CD4-positive, CD25-positive, alpha-beta regulatory T cell (primary cell): Measurements from ENCODE around the gene ADAM12. TPM values are rescaled to one million over a fixed set of nuclear protein-coding genes. Genes with fewer than 3 reads are reported as not detected.

Experiments
- ATAC-seq, 2 donors: fragments of 150-1000 bp; cut with Tn5 transposase; one replicate each; pipeline ENCODE4 v1.10.0; 2021; ENCODE audit warnings: low read depth in 2 of 2, moderate number of reproducible peaks in 2 of 2, moderate library complexity in 1 of 2
- DNase-seq, 3 donors: peaks; one replicate each; pipeline versions ENCODE4 v3.0.0 to v3.0.0-alpha.2; 2012 to 2022; ENCODE audit warnings: mixed read lengths in 1 of 3
- H3K27ac ChIP-seq: one replicate; pipeline ENCODE4 v1.7.0; 2013; ENCODE audit warnings: mild to moderate bottlenecking, low read length; ENCODE audit not compliant: insufficient read depth, poor library complexity, severe bottlenecking
- H3K27me3 ChIP-seq: one replicate; pipeline ENCODE4 v1.7.0; 2013; ENCODE audit warnings: low read length; ENCODE audit not compliant: control insufficient read depth, insufficient read depth
- H3K36me3 ChIP-seq: one replicate; pipeline ENCODE4 v1.7.0; 2013; ENCODE audit warnings: mild to moderate bottlenecking, low read length, moderate library complexity; ENCODE audit not compliant: control insufficient read depth, insufficient read depth
- H3K4me1 ChIP-seq: 2 replicates; pipeline ENCODE4 v1.7.0; 2013; ENCODE audit warnings: mild to moderate bottlenecking, low read length; ENCODE audit not compliant: insufficient read depth, control insufficient read depth, poor library complexity, severe bottlenecking
- H3K4me3 ChIP-seq: one replicate; pipeline ENCODE4 v1.7.0; 2013; ENCODE audit warnings: low read depth, mild to moderate bottlenecking, low read length, moderate library complexity
- H3K9me3 ChIP-seq, 2 experiments: 1 replicate in 1 of 2; 2 replicates in 1 of 2; pipeline ENCODE4 v1.7.0; 2013; ENCODE audit warnings: low read length in 2 of 2, mild to moderate bottlenecking in 1 of 2, moderate library complexity in 1 of 2; ENCODE audit not compliant: control insufficient read depth in 2 of 2
- H3K27ac Mint-ChIP-seq, 3 donors: one replicate each; pipeline ENCODE4 v1.8.0; 2020 to 2022; ENCODE audit warnings: mild to moderate bottlenecking in 3 of 3, mixed read lengths in 3 of 3, moderate library complexity in 2 of 3
- H3K27me3 Mint-ChIP-seq: one replicate; pipeline ENCODE4 v1.8.0; 2022; ENCODE audit warnings: mild to moderate bottlenecking, mixed read lengths
- H3K36me3 Mint-ChIP-seq: one replicate; pipeline ENCODE4 v1.8.0; 2020; ENCODE audit warnings: mixed read lengths
- H3K4me1 Mint-ChIP-seq, 4 donors: one replicate each; pipeline ENCODE4 v1.8.0; 2020 to 2022; ENCODE audit warnings: mixed read lengths in 4 of 4, mild to moderate bottlenecking in 1 of 4
- H3K4me3 Mint-ChIP-seq, 4 donors: one replicate each; pipeline ENCODE4 v1.8.0; 2020 to 2022; ENCODE audit warnings: mild to moderate bottlenecking in 4 of 4, mixed read lengths in 4 of 4, moderate library complexity in 3 of 4
- H3K9me3 Mint-ChIP-seq, 7 donors: one replicate each; pipeline ENCODE4 v1.8.0; 2020 to 2022; ENCODE audit warnings: mixed read lengths in 7 of 7, mild to moderate bottlenecking in 3 of 7, moderate library complexity in 2 of 7
- polyA plus RNA-seq, 4 donors: library from polyadenylated mRNA; unstranded; fragments of 300-500 nt; fragmentation: Illumina TruSeq; gene quantifications; one replicate each; pipeline ENCODE4 v1.2.3, GENCODE V29; 2021
- total RNA-seq: library from RNA; stranded (reverse); gene quantifications from one replicate; pipeline ENCODE4 v1.2.3, GENCODE V29; 2022

ADAM12 gene
- total and polyA plus RNA-seq, 5 donors from 2014 or later = 1.3 to 3.8 (median 1.9) TPM

DNA sequence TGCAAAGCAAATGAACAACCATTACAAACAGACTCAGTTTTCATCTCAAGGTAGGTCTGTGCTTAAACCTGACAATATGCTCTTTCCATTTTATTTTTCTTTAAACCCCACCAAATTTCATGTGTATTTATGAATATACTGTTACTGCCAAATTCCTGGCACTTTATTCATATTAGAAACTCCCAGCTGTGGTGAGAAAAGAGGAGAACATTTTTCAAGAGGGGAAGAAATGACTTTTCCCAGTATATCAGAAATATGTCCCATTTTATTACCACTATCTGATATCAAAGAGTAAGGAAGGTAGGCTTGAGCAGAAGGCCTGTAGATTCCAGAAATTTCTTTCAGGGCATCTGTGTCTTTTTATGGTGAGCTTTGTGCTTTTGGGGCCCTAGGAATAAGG is 189.6 kb downstream of the ADAM12 start:
- no peaks in the 10 kb centered on the region for H3K36me3 ChIP-seq
- Mint-ChIP-seq H3K4me3 (no peak overlapping the region), H3K27ac (no peak overlapping the region), H3K4me1 (no peaks in the 10 kb centered on the region), H3K36me3 (no peaks in the 10 kb centered on the region), H3K27me3 (peaks cover 16% of the 10 kb centered on the region), H3K9me3 (peaks cover 0 to 1% (median 0%) of the 10 kb centered on the region in 7 donors)
- ATAC-seq = no peak
- no peak overlapping the region for H3K27ac ChIP-seq
- DNase-seq = no peak
- no peak overlapping the region for H3K4me3 ChIP-seq
- no peaks in the 10 kb centered on the region for H3K4me1 ChIP-seq
- H3K27me3 ChIP-seq = no peaks in the 10 kb centered on the region
- H3K9me3 ChIP-seq = no peaks in the 10 kb centered on the region

DNA sequence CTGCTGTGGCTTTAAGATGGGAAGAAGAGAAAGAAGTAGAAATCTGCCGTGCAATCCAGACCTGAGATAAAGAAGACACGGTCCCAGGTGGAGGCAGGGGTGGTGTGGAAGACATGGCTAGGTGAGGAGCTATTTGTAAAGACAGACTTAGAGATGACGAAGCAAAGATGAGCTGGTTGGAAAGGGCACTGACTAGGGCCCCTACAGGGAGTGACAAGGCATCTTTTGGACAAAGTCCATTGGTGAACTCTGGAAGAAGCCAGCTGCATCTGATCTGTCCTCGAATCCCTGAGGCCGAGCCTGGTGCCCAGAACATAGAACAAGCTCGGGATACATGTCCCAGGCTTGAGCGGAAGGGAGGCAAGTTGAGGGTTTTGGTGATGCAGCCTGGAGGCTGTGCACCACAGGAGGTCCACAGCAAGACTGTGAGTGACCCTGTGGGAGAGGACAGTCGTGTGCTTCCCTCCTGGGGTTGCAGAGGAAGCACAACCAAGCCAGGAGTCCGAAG is 191.2 kb downstream of the ADAM12 start:
- Mint-ChIP-seq H3K4me3 (no peak overlapping the region), H3K36me3 (no peaks in the 10 kb centered on the region), H3K27ac (peak overlapping the region in 1 of 3 donors; percentile 30), H3K4me1 (no peaks in the 10 kb centered on the region), H3K9me3 (peaks cover 0 to 1% (median 0%) of the 10 kb centered on the region in 7 donors), H3K27me3 (peaks cover 16% of the 10 kb centered on the region)
- Histone ChIP-seq H3K27me3 (no peaks in the 10 kb centered on the region), H3K4me1 (no peaks in the 10 kb centered on the region), H3K4me3 (no peak overlapping the region), H3K36me3 (no peaks in the 10 kb centered on the region), H3K9me3 (no peaks in the 10 kb centered on the region), H3K27ac (no peak overlapping the region)
- DNase-seq (no peak), ATAC-seq (no peak)

DNA sequence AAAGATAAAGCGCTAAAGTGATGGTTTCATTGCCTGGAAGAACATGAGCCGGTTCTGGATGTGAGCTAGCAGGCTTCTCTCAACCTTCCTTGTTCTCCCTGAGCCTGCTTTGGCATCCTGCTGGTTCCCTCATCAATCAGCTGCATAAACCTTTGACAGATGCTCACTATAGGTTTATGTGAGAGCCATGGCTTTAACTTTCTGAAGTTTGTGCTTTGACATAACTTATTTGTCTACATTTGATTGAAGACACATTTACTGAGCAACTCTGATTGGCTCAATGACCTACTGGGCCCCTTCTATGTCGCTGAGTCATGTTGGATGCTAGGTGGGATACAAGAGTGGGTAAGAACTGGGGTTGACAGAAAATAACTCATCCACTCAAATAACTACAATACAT is 192.0 kb downstream of the ADAM12 start:
- no peak for ATAC-seq
- Histone ChIP-seq H3K36me3 (no peaks in the 10 kb centered on the region), H3K4me3 (no peak overlapping the region), H3K4me1 (no peaks in the 10 kb centered on the region), H3K27me3 (no peaks in the 10 kb centered on the region), H3K27ac (no peak overlapping the region), H3K9me3 (no peaks in the 10 kb centered on the region)
- H3K36me3 Mint-ChIP-seq = no peaks in the 10 kb centered on the region
- H3K9me3 Mint-ChIP-seq = peaks cover 0 to 1% (median 0%) of the 10 kb centered on the region in 7 donors
- peaks cover 17% of the 10 kb centered on the region for H3K27me3 Mint-ChIP-seq
- H3K4me1 Mint-ChIP-seq = no peaks in the 10 kb centered on the region
- no peak overlapping the region for H3K4me3 Mint-ChIP-seq
- H3K27ac Mint-ChIP-seq = no peak overlapping the region
- DNase-seq = no peak

DNA sequence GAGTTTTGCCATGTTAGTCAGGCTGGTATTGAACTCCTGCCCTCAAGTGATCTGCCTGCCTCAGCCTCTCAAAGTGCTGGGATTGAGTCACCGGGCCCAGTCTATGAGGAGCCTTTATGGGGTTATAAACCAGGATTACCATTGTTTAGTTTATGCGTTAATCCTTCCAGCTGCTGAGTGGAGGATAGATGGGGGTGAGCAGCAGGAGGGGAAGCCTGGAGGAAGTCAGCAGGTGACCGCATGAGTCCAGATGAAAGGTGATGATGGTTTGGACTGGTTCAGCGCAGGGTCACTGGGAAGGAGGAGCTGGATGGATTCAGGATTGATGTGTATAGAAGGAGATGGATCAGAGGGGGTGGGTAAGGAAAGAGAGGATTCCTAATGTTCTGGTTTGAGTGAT is 197.1 kb downstream of the ADAM12 start:
- Histone ChIP-seq H3K4me3 (no peak overlapping the region), H3K4me1 (no peaks in the 10 kb centered on the region), H3K36me3 (no peaks in the 10 kb centered on the region), H3K9me3 (no peaks in the 10 kb centered on the region), H3K27me3 (peaks cover 3% of the 10 kb centered on the region), H3K27ac (no peak overlapping the region)
- ATAC-seq (no peak), DNase-seq (no peak)
- Mint-ChIP-seq H3K9me3 (peaks cover 0 to 2% (median 0%) of the 10 kb centered on the region in 7 donors), H3K27me3 (peaks cover 10% of the 10 kb centered on the region), H3K4me1 (no peaks in the 10 kb centered on the region), H3K27ac (no peak overlapping the region), H3K4me3 (no peak overlapping the region), H3K36me3 (no peaks in the 10 kb centered on the region)

DNA sequence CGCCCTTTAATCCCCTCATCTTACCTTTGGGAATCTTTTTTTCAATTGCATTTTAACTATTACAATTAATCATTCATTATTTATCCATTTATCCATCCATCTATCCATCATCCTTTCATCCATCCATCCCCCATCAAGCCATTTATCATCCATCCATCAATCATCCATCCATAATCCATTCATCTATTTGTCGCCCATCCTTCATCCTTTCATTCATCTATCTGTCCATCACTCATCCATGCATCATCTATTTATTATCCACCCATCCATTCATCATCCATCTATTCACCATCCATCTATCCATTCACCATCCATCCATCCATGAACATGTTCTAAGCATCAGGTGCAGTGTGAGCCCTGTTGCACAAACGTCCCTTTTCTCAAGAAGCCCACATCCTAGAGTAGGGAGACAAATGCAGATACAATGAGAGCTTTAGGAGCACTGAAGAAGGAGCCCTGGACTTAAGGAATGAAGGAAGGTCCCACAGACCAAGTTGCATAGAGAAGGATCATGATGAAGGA is 199.5 kb downstream of the ADAM12 start:
- no peak overlapping the region for H3K27ac ChIP-seq
- no peak overlapping the region for H3K4me3 ChIP-seq
- Mint-ChIP-seq H3K36me3 (no peaks in the 10 kb centered on the region), H3K4me3 (no peak overlapping the region), H3K9me3 (peaks cover 0 to 2% (median 0%) of the 10 kb centered on the region in 7 donors), H3K27me3 (peaks cover 10% of the 10 kb centered on the region), H3K4me1 (no peaks in the 10 kb centered on the region), H3K27ac (no peak overlapping the region)
- no peaks in the 10 kb centered on the region for H3K9me3 ChIP-seq
- no peak for ATAC-seq
- DNase-seq = no peak
- H3K4me1 ChIP-seq = no peaks in the 10 kb centered on the region
- peaks cover 3% of the 10 kb centered on the region for H3K27me3 ChIP-seq
- H3K36me3 ChIP-seq = no peaks in the 10 kb centered on the region

DNA sequence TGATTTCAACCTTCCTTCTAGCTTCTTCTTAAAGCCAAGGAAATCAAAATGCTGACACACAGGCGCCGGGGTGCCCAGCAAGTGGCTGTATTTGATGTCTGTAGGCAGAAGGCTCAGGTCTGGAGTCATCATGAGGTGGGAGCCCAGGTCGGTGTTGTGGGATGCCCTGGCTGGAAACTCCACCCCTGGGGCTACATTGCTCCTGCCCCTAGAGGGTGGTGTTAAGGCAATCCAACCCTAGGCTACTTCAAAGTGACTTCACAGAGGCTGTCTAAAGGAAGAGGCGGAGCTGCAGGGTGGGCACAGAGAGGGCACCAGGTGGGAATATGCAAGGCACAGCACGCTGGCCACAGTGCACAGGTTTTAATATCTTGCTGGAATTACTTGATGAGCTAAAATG is 200.9 kb downstream of the ADAM12 start:
- no peak overlapping the region for H3K4me3 Mint-ChIP-seq
- H3K27ac Mint-ChIP-seq = no peak overlapping the region
- DNase-seq (no peak), ATAC-seq (no peak)
- no peaks in the 10 kb centered on the region for H3K36me3 Mint-ChIP-seq
- H3K4me3 ChIP-seq = no peak overlapping the region
- no peaks in the 10 kb centered on the region for H3K9me3 ChIP-seq
- no peak overlapping the region for H3K27ac ChIP-seq
- no peaks in the 10 kb centered on the region for H3K4me1 Mint-ChIP-seq
- H3K36me3 ChIP-seq = no peaks in the 10 kb centered on the region
- peaks cover 13% of the 10 kb centered on the region for H3K27me3 Mint-ChIP-seq
- peaks cover 3% of the 10 kb centered on the region for H3K27me3 ChIP-seq
- peaks cover 0 to 2% (median 0%) of the 10 kb centered on the region in 7 donors for H3K9me3 Mint-ChIP-seq
- no peaks in the 10 kb centered on the region for H3K4me1 ChIP-seq

DNA sequence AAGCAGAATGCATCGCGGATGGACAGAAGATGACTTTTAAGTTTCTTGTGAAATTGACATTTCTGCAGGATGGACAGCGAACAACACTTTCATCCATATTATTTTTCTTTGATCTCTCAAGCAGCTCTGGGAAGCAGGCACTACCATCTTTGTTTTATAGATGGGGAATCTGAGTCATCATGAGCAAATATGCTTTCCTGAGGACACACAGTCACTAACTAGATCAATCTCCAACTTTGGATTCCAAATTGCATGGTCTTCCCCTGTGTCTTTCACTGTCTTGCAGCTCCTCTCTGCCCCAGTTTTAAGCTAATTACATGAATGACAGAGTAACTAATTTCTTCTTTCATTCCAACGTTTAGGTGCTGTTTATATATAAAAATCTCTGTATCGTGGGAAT is 201.5 kb downstream of the ADAM12 start:
- no peak overlapping the region for H3K27ac ChIP-seq
- DNase-seq = no peak
- no peak overlapping the region for H3K4me3 ChIP-seq
- H3K27me3 ChIP-seq = peaks cover 3% of the 10 kb centered on the region
- H3K9me3 ChIP-seq = no peaks in the 10 kb centered on the region
- Mint-ChIP-seq H3K27me3 (peaks cover 15% of the 10 kb centered on the region), H3K4me1 (no peaks in the 10 kb centered on the region), H3K36me3 (no peaks in the 10 kb centered on the region), H3K4me3 (no peak overlapping the region), H3K27ac (no peak overlapping the region), H3K9me3 (peaks cover 0 to 3% (median 0%) of the 10 kb centered on the region in 7 donors)
- ATAC-seq = no peak
- H3K36me3 ChIP-seq = no peaks in the 10 kb centered on the region
- no peaks in the 10 kb centered on the region for H3K4me1 ChIP-seq

DNA sequence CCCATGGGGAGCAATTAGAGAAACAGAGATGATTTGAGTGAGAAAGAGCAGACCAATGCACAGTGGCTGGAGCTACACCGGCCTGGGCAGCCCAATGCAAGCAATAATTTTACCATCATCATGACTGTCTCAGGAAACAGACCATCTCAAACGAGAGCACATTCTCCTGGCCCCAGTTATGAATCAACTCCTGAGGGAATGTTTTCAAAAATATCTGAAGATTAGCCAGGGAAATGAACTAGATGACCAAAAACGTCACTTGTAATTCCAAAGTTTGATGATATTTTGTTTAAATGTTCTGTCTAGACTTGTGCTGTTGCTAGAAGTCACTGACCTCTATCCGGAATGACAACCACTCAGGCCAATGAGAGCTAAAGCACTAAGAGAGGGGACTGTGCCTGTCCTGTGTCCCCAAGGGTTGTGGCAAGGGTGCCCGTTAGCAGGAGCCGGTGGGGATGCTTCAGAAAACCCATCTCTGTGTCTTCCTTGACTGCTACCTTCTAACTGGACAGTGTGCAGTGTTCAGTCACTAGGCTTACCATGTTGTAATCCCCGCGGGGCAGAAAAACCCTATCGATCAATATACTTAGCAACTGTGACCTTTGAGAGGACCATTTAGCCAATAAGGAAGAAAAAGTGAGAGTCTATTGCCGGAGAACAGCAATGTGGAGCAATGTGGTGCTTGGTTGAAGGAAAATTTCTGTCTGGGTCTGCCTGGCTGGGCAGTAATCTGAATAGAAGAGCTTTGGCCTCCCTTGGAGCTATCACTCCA is 202.4 kb downstream of the ADAM12 start:
- no peak for DNase-seq
- H3K27me3 Mint-ChIP-seq = peaks cover 10% of the 10 kb centered on the region
- H3K27ac Mint-ChIP-seq = no peak overlapping the region

More for the DNA sequence above, 202.4 kb downstream of the ADAM12 start:
- Histone ChIP-seq H3K4me3 (no peak overlapping the region), H3K27ac (no peak overlapping the region), H3K9me3 (no peaks in the 10 kb centered on the region), H3K36me3 (no peaks in the 10 kb centered on the region), H3K27me3 (peaks cover 3% of the 10 kb centered on the region), H3K4me1 (no peaks in the 10 kb centered on the region)
- H3K4me3 Mint-ChIP-seq = no peak overlapping the region
- H3K4me1 Mint-ChIP-seq = no peaks in the 10 kb centered on the region
- no peak for ATAC-seq
- no peaks in the 10 kb centered on the region for H3K36me3 Mint-ChIP-seq
- H3K9me3 Mint-ChIP-seq = peaks cover 0 to 3% (median 0%) of the 10 kb centered on the region in 7 donors
